RPMI8226 (cell line): Measurements from ENCODE around the gene AGPAT2.

ENCODE experiments used
- DNase-seq: peaks from one replicate; pipeline ENCODE4 v3.0.0-alpha.2; 2015

AGPAT2 gene

GRCh38 chr9:136672431-136673087, 14.7 kb downstream of the AGPAT2 start:
- DNase-seq, result no peak

DNA sequence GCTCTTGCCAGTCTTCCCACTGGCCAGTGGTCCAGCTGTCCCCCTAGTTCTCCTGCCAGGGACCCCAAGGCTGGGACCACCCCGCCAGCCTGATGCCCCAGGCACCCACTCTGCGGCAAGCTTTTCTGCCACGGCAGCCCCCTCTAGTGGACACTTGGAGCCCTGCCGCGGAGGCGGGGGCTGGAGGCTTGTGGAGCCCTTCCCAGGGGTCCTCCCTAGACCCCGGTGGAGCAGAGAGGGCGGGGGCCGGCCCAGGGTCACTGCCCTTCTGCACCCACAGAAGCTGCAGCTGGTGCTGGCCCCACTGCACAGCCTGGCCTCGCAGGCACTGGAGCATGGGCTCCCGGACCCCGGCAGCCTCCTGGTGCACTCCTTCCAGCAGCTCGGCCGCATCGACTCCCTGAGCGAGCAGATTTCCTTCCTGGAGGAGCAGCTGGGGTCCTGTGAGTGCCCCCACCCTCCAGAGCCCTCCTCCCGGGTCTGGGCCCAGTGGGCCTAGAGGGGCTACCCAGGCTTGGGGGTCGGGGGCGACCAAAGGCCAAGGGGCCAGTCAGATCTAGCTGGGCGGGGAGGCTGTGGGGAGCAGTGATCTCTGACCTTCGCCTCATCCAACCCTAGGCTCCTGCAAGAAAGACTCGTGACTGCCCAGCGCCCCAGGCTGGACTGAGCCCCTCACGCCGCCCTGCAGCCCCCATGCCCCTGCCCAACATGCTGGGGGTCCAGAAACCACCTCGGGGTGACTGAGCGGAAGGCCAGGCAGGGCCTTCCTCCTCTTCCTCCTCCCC, 15.4 kb downstream of the AGPAT2 start:
- peak; percentile 71 for DNase-seq

DNA sequence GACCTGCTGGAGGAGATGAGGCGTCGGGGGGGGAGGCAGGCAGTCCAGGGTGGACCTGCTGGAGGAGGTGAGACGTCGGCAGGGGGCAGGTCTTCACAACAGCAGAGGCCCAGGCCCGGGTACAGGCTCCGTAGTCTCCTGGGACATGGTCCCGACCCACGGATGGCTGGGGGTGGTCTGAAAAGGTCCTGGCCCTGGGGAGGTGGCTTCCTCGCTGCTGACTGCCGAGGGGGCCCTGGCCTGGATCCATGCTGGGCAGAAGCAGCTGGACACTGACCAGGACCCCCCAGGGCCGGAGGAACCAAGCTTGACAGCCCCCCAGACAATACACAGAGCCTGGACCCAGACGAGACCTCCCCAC, 16.0 kb downstream of the AGPAT2 start:
- no peak for DNase-seq

DNA sequence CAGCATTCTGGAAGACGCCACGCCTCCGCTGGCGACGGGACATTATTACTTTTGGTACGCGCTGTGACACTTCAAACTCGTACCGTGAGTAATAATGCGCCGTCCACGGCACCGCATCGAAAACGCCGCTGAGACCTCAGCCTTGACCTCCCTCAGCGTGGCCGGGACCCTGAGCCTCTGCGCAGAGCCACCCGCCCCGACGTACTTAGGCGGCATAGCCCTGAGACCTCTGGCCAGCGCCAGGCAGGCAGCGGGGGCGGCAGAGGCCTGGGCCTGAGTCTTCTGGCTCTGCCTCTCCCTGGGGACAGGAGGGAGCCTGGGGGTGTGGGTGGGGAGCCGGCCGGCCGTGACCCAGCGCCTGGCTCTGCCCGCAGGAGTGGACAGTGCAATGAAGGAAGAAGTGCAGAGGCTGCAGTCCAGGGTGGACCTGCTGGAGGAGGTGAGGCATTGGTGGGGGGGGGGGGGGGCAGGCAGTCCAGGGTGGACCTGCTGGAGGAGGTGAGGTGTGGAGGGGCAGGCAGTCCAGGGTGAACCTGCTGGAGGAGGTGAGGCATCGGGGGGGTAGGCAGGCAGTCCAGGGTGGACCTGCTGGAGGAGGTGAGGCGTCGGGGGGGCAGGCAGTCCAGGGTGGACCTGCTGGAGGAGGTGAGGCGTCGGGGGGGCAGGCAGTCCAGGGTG, 16.5 kb downstream of the AGPAT2 start:
- no peak for DNase-seq

DNA sequence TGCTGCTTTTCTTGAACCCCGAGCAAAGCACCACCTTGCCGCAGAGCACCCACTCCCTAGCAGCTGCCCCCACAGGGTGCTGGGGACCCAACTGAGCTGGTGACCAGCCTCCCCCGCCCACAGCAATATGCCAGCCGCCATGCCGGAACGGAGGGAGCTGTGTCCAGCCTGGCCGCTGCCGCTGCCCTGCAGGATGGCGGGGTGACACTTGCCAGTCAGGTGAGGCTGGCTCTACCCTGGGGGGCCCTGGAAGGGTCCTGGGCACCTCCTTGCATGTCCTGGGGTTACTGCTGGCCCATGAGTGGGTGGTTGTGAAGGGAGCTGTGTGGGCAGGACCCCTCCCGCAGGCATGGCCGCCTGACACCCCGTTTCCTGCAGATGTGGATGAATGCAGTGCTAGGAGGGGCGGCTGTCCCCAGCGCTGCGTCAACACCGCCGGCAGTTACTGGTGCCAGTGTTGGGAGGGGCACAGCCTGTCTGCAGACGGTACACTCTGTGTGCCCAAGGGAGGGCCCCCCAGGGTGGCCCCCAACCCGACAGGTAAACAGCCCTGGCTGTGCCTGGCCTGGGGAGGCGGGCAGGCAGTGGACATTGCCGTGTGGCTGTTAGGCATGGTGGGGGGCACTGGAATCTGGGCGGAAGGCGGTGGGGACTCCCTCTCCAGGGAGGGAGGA, 17.3 kb downstream of the AGPAT2 start:
- no peak for DNase-seq

- no peak for DNase-seq
These were observed 18.1 kb downstream of the AGPAT2 start for GRCh38 chr9:136668983-136669790.

- DNase-seq, result no peak
These were observed 19.1 kb downstream of the AGPAT2 start for GRCh38 chr9:136667940-136668760.

- DNase-seq, result no peak
These were observed 19.9 kb downstream of the AGPAT2 start for GRCh38 chr9:136667214-136667939.

- DNase-seq, result no peak
These were observed 20.7 kb downstream of the AGPAT2 start for GRCh38 chr9:136666372-136667213.

DNA sequence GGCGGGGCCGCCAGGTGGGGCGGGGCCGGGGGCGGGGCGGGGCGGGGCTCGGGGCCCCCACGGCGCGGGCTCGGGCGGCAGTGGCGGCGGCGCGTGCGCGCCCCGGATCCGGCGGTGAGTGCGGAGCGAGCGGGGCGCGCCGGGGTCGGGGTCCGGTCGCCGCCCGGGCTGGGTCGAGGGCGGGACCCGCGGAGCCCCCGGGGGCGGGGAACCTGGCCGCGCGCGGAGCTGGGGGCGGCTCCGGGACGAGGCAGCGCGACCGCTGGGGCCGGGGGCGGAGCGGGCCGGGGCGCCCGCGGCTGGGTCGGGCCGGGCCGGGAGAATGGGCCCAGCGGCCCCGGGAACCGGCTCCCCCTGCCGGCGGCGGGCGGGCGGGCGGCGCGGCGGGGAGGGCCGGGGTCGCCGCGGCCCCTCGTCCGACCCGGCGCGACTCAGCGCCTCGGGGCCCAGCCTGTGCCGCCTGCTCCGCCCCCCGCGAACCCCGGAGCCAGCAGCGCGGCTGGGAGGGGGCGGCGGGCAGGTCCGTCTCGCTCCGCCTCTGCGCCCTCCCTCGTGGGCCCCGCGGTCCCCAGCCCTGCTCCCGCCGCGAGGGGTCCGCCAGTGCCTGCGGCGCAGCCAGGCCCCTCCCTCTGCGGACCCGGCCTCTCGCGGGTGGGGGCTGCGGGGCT, 21.4 kb downstream of the AGPAT2 start:
- peak; percentile 69 for DNase-seq

DNA sequence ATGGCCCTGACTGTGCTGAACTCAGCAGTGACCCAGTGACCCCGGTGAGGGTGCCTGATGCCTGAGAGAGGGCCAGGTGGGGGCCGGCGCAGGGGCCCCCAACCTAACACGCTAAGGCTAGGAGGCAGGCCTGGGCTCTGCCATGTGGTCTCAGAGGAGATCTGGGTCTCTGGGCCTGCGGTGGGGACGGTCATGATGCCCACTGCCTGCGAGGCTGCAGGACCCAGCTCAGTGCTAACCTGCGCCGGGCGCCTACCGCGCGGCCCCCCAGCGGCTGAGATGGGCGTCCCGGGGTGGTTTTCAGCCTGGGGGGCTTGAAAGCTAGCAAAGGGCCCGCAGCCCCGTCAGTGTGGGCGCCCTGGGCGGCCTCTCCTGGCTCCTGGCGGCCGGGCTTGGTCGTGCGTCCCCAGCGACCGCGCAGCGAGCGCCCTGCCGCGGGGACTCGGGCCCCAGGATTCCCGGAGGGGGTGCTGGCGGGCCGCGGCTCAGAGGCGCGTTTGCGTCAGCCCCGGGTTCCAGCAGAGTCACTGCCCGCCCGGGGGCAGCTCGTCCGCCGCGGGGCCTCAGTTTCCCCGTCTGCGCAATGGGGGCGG, 22.1 kb downstream of the AGPAT2 start:
- peak; percentile 87 for DNase-seq

- DNase-seq, result no peak
These were observed 23.0 kb downstream of the AGPAT2 start for GRCh38 chr9:136664000-136664915.

GRCh38 chr9:136662656-136663581, 24.3 kb downstream of the AGPAT2 start, which contains the start of gene EGFL7:
Gene EGFL7 (plus strand): TSS chr9:136662916. CDS start chr9:136668283, 5,367 bp downstream.
- DNase-seq, result no peak

DNA sequence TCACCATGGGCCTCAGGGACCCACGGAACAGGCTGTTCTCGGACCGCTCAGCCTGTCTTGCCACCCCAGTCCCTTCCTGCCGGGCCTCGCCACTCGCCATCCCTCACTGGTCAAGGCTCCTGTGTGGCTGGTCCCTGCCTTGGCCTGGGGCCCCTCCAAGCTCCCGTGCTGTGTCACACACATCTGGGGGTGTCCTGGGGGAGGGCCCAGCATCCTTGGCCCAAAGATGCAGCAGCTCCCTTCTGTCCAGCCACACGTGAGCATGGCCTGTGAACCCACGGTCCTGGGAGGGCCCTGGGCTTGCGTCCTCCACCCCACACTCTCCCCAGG, 25.0 kb downstream of the AGPAT2 start:
- DNase-seq, result no peak

DNA sequence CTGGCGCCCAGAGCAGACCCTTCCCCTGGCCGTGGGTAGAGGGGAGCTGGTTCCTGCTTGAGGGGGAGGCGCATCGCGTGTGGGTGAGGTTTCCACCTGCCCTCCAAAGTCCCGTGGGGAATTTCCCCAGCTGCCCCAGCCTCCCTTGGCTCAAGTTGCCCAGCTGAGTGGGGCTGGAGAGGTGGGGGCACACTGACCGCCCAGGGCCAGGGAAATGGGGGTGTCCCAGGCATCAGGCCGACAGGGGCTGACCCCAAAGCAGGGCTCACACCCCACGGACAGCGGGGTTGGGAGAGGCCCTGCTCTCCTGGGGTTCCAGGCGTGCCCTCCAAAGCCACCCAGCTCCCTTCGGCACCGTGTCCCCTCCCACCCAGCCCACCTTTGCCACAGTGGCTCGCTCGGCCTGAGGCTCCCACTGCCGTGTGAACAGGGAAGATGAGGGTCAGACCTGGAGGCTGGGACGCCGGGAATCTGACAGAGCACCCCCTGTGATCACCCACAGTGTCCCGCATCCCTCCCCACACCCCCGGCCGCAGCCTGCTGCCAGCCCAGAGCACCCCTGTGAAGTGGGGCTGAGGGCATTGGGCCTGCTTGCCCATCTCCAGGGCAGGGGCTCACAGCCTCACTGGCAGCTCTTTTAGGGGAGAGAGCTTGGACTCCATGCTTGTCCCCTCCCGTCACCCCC, 25.5 kb downstream of the AGPAT2 start:
- DNase-seq, result no peak

- DNase-seq, result no peak
These were observed 26.2 kb downstream of the AGPAT2 start for GRCh38 chr9:136660971-136661550.
